NCI-H748 (cell line): ENCODE data around the gene SRSF1.
"Not testable (repeated sequence)": the region's sequence is repeated elsewhere in the genome, so short reads cannot be mapped to it uniquely, and the experiment has no call there.

Experiments used
- DNase-seq: peaks from one replicate; lab custom pipeline; 2025; ENCODE audit not compliant: unreplicated experiment; lab: John Stamatoyannopoulos, UW

The SRSF1 gene

GRCh38 chr17:57966875-57967274, 40.2 kb downstream of the SRSF1 start:
- no peak for DNase-seq

- no peak for DNase-seq
These were observed 40.8 kb downstream of the SRSF1 start for GRCh38 chr17:57966246-57966645.

- no peak for DNase-seq
These were observed 41.4 kb downstream of the SRSF1 start for GRCh38 chr17:57965521-57966160.

- no peak for DNase-seq
These were observed 43.9 kb downstream of the SRSF1 start for GRCh38 chr17:57963149-57963511.

- no peak for DNase-seq
These were observed 44.5 kb downstream of the SRSF1 start for GRCh38 chr17:57962279-57963148.

GRCh38 chr17:57959929-57960328, 47.1 kb downstream of the SRSF1 start:
- DNase-seq = no peak

- not testable (repeated sequence) for DNase-seq
These were observed 48.7 kb downstream of the SRSF1 start for GRCh38 chr17:57958391-57958790.

- no peak for DNase-seq
These were observed 49.2 kb downstream of the SRSF1 start for GRCh38 chr17:57957886-57958285.

- DNase-seq = no peak
These were observed 49.8 kb downstream of the SRSF1 start for GRCh38 chr17:57957120-57957850.

GRCh38 chr17:57956291-57957119, 50.5 kb downstream of the SRSF1 start:
- no peak for DNase-seq

GRCh38 chr17:57955183-57955931, 51.7 kb downstream of the SRSF1 start, which contains the start of gene CUEDC1:
CUEDC1 (minus strand) TSS chr17:57955412; CDS start chr17:57885564, 69,848 bp downstream.
- peak; percentile 71 for DNase-seq

- peak; percentile 73 for DNase-seq
These were observed 52.5 kb downstream of the SRSF1 start for GRCh38 chr17:57954397-57955182.

- DNase-seq = no peak
These were observed 53.2 kb downstream of the SRSF1 start for GRCh38 chr17:57953705-57954396.
